Measurements from ENCODE around the gene TMEM215. TPM values are rescaled to one million over a fixed set of nuclear protein-coding genes. Genes with fewer than 3 reads are reported as not detected.

TMEM215 gene
- total RNA-seq, 1 experiment from 2014 or later = not detected

DNA sequence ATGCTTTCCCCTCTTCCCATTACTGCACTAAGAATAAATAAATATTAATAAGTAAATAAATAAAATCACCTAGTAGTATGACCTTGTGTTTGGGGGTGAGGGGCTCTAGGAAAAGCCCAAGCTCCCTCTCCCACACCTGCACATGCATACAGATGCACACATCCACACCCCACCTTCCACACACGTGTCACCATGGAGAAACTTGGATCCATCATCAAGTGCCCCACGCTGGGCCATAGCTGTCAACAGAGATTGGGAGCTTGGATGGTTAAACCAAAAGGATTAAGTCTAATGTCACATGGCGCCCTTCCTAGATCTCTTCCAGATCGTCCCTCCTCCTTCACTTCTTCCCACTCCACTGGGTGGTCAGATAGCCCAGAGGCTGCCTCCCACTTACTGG lies 37.0 kb downstream of the TMEM215 start:
- Mint-ChIP-seq H3K9me3 (ENCODE audit: unreplicated experiment) (no peaks in the 10 kb centered on the region), H3K27me3 (ENCODE audit: insufficient read depth, unreplicated experiment) (peaks cover 75% of the 10 kb centered on the region), H3K4me1 (ENCODE audit: insufficient read depth, unreplicated experiment) (no peaks in the 10 kb centered on the region), H3K36me3 (ENCODE audit: insufficient read depth, unreplicated experiment) (no peaks in the 10 kb centered on the region), H3K4me3 (ENCODE audit: unreplicated experiment) (no peak overlapping the region), H3K27ac (ENCODE audit: low read depth, unreplicated experiment) (no peak overlapping the region)
- POLR2A ChIA-PET = no interaction called here
- DNase-seq (ENCODE audit: unreplicated experiment) = no peak
- CTCF ChIA-PET = no interaction called here
- intact Hi-C loops (cut with micrococcal nuclease) = no loop called here
- TF ChIP-seq, protein P1, sequence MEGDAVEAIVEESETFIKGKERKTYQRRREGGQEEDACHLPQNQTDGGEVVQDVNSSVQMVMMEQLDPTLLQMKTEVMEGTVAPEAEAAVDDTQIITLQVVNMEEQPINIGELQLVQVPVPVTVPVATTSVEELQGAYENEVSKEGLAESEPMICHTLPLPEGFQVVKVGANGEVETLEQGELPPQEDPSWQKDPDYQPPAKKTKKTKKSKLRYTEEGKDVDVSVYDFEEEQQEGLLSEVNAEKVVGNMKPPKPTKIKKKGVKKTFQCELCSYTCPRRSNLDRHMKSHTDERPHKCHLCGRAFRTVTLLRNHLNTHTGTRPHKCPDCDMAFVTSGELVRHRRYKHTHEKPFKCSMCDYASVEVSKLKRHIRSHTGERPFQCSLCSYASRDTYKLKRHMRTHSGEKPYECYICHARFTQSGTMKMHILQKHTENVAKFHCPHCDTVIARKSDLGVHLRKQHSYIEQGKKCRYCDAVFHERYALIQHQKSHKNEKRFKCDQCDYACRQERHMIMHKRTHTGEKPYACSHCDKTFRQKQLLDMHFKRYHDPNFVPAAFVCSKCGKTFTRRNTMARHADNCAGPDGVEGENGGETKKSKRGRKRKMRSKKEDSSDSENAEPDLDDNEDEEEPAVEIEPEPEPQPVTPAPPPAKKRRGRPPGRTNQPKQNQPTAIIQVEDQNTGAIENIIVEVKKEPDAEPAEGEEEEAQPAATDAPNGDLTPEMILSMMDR (IDR thresholded peaks at IDR 0.05; ENCODE audit: unreplicated experiment) = no peak
- BruUV-seq (replicated peaks) = no TSS peak

DNA sequence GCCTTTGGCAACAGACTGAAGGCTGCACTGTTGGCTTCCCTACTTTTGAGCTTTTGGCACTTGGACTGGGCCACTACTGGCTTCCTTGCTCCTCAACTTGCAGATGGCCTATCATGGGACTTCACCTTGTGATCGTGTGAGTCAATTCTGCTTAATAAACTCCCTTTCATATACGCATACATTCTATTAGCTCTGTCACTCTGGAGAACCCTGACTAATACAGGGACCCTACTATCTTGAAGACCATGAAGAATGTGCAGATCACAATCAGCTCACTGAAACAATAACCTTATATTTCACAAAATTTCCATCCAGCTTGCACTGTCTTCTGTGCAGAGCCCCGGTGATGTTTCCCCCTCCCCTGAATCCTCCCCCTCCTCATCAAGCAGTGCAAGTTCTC lies 39.8 kb downstream of the TMEM215 start:
- TF ChIP-seq, protein P1 (IDR thresholded peaks at IDR 0.05; ENCODE audit: unreplicated experiment) = no peak
- H3K27me3 Mint-ChIP-seq (ENCODE audit: insufficient read depth, unreplicated experiment) = peaks cover 75% of the 10 kb centered on the region
- H3K36me3 Mint-ChIP-seq (ENCODE audit: insufficient read depth, unreplicated experiment) = no peaks in the 10 kb centered on the region
- no peaks in the 10 kb centered on the region for H3K4me1 Mint-ChIP-seq (ENCODE audit: insufficient read depth, unreplicated experiment)
- ChIA-PET CTCF (no interaction called here), POLR2A (no interaction called here)
- intact Hi-C loops (cut with micrococcal nuclease) = no loop called here
- H3K9me3 Mint-ChIP-seq (ENCODE audit: unreplicated experiment) = no peaks in the 10 kb centered on the region
- no peak overlapping the region for H3K27ac Mint-ChIP-seq (ENCODE audit: low read depth, unreplicated experiment)
- no peak overlapping the region for H3K4me3 Mint-ChIP-seq (ENCODE audit: unreplicated experiment)
- BruUV-seq (replicated peaks) = no TSS peak
- no peak for DNase-seq (ENCODE audit: unreplicated experiment)

DNA sequence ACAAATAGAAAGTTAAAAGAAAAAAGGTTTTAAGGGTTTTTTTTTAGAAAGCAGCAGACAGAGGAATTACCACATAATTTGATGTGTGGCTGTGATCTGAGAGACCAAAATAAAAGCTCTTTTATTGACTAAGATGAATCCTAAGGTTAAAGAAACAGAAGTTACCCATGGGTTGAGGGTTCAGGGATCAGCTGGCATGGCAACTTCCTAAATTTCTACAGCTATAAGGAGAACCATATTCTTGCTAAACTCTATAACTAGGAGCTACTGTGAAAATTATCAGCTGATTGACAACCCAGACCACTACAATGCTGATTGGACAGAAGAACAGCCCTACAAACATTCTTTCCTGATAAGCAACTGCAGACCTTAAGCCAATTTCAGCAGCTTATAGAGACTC lies 40.2 kb downstream of the TMEM215 start:
- Mint-ChIP-seq H3K9me3 (ENCODE audit: unreplicated experiment) (no peaks in the 10 kb centered on the region), H3K27ac (ENCODE audit: low read depth, unreplicated experiment) (no peak overlapping the region), H3K36me3 (ENCODE audit: insufficient read depth, unreplicated experiment) (no peaks in the 10 kb centered on the region), H3K27me3 (ENCODE audit: insufficient read depth, unreplicated experiment) (peaks cover 75% of the 10 kb centered on the region), H3K4me1 (ENCODE audit: insufficient read depth, unreplicated experiment) (no peaks in the 10 kb centered on the region), H3K4me3 (ENCODE audit: unreplicated experiment) (no peak overlapping the region)
- CTCF ChIA-PET = no interaction called here
- TF ChIP-seq, protein P1 (IDR thresholded peaks at IDR 0.05; ENCODE audit: unreplicated experiment) = no peak
- DNase-seq (ENCODE audit: unreplicated experiment) = no peak
- BruUV-seq (replicated peaks) = no TSS peak
- POLR2A ChIA-PET = no interaction called here
- intact Hi-C loops (cut with micrococcal nuclease) = no loop called here

DNA sequence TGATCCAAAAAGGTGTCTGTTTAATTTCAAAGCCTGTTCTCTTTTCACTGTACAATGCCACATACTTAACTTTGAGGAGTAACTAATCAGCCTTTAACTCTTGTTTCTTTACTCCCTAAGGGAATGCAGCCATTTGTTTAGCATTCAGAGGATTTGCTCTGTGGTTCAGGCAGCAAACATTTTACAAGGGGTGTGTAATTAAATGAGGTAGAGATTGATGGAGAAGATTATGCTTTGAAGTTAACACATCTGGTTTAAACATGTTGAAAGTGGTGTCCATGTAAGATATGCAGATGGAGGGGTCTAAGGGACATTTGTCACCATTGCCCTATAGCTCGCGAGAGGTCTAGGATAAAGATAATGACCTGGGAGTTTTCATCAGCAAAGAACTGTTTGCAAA lies 41.9 kb downstream of the TMEM215 start:
- peaks cover 80% of the 10 kb centered on the region for H3K27me3 Mint-ChIP-seq (ENCODE audit: insufficient read depth, unreplicated experiment)
- no peak overlapping the region for H3K4me3 Mint-ChIP-seq (ENCODE audit: unreplicated experiment)
- no peaks in the 10 kb centered on the region for H3K4me1 Mint-ChIP-seq (ENCODE audit: insufficient read depth, unreplicated experiment)
- CTCF ChIA-PET = no interaction called here
- H3K27ac Mint-ChIP-seq (ENCODE audit: low read depth, unreplicated experiment) = no peak overlapping the region
- no peak for DNase-seq (ENCODE audit: unreplicated experiment)
- H3K36me3 Mint-ChIP-seq (ENCODE audit: insufficient read depth, unreplicated experiment) = no peaks in the 10 kb centered on the region
- intact Hi-C loops (cut with micrococcal nuclease) = no loop called here
- POLR2A ChIA-PET = no interaction called here
- TF ChIP-seq, protein P1 (IDR thresholded peaks at IDR 0.05; ENCODE audit: unreplicated experiment) = no peak
- H3K9me3 Mint-ChIP-seq (ENCODE audit: unreplicated experiment) = no peaks in the 10 kb centered on the region
- no TSS peak for BruUV-seq (replicated peaks)

Data from MCF 10A (cell line).